Heart left ventricle (tissue), 16 donors: ENCODE results near the gene DCHS1. TPM values are rescaled to one million over a fixed set of nuclear protein-coding genes. Genes with fewer than 3 reads are reported as not detected.

Source experiments
- ATAC-seq, 4 donors: fragments of 200-7000 bp; cut with Tn5 transposase; one replicate each; pipeline ENCODE4 v1.9.1; 2020 to 2022; ENCODE audit warnings: moderate library complexity in 4 of 4, mild to moderate bottlenecking in 3 of 4, moderate number of reproducible peaks in 1 of 4
- DNase-seq, 5 donors: peaks; one replicate each; pipeline ENCODE4 v3.0.0-alpha.2; 2020
- H3K27ac ChIP-seq, 12 donors: fragments of 200-600 bp; sonication (generic) in 4 of 12; one replicate each; pipeline versions ENCODE4 v1.5.0 to v1.8.0; 2016 to 2022; ENCODE audit warnings: mild to moderate bottlenecking in 2 of 12
- H3K27me3 ChIP-seq, 9 donors: fragments of 200-600 bp; sonication (generic) in 2 of 9; one replicate each; pipeline versions ENCODE4 v1.5.1 to v1.8.0; 2016 to 2022; ENCODE audit warnings: mild to moderate bottlenecking in 3 of 9
- H3K36me3 ChIP-seq, 9 donors: fragments of 200-600 bp; sonication (generic) in 2 of 9; one replicate each; pipeline versions ENCODE4 v1.5.0 to v1.8.0; 2018 to 2022; ENCODE audit warnings: mild to moderate bottlenecking in 2 of 9
- H3K4me1 ChIP-seq, 12 donors: fragments of 200-600 bp; sonication (generic) in 4 of 12; one replicate each; pipeline versions ENCODE4 v1.5.0 to v1.8.0; 2016 to 2022; ENCODE audit warnings: mild to moderate bottlenecking in 3 of 12
- H3K4me3 ChIP-seq, 12 donors: fragments of 200-600 bp; sonication (generic) in 4 of 12; one replicate each; pipeline versions ENCODE4 v1.5.0 to v1.8.0; 2017 to 2022; ENCODE audit warnings: mild to moderate bottlenecking in 9 of 12, moderate library complexity in 4 of 12
- H3K9me3 ChIP-seq, 12 donors: fragments of 200-600 bp; sonication (generic) in 4 of 12; one replicate each; pipeline versions ENCODE4 v1.5.0 to v1.8.0; 2016 to 2022; ENCODE audit warnings: mild to moderate bottlenecking in 1 of 12
- CTCF ChIP-seq, 12 donors: fragments of 200-600 bp; sonication (generic) in 4 of 12; IDR thresholded peaks; one replicate each; pipeline versions ENCODE4 v1.5.0 to v1.8.0; 2018 to 2022; ENCODE audit warnings: antibody characterized with exemption in 12 of 12, mild to moderate bottlenecking in 5 of 12
- POLR2A ChIP-seq, 2 donors: fragments of 450-650 bp; IDR thresholded peaks; one replicate each; pipeline ENCODE4 v1.6.1; 2017; ENCODE audit warnings: antibody characterized with exemption in 2 of 2, mild to moderate bottlenecking in 2 of 2, moderate library complexity in 2 of 2
- WGBS, 4 donors: extraction: QIAGEN DNeasy Blood & Tissue Kit in 2 of 4; methylation state at CpG; one replicate each; pipeline versions ENCODE4 v1.1.5 to v1.1.7; 2013 to 2018; 5-methylcytosine and 5-hydroxymethylcytosine counted together
- intact Hi-C, 10 donors: fragments of 100-400 bp; cut with DNase I; formaldehyde crosslinking; loops; one replicate each; pipeline versions ENCODE4 v1.11.1 to v1.14.2; 2022
- polyA plus RNA-seq, 2 donors: library from polyadenylated mRNA; stranded (reverse); fragments of 200-250 nt; gene quantifications; one replicate each; pipeline ENCODE4 v1.2.3, GENCODE V29; 2013
- total RNA-seq, 9 donors: library from RNA; depleted of rRNA in 2 of 9; stranded (reverse); fragments of >200 nt in 2 of 9; fragmentation: NEBNext Ultra II Directional in 3 of 9; extraction: Animal tissue kit (Norgen Biotek cat#: 25700) in 3 of 9; gene quantifications; one replicate each; pipeline versions ENCODE4 v1.1.0 to v1.2.4, GENCODE V29; 2016 to 2023
- donor health status: ischemic (EF 13 %, LVEDD 7.1; RV severe dilation, severe dysfunction).
- donor health status: healthy with polysubstance abuse.
- donor health status: DM: no; HTN: yes; CAD: no.
- donor health status: DM: no; HTN: no; CAD: no.
- donor health status: ischemic (EF 25% LVEDD 6.9; RV normal size, moderate dysfunction).
- donor health status: ischemic (EF 25% LVEDD 5.7; RV mildly dilated, moderate dysfunction).
- donor health status: healthy.
- donor health status: DM: yes; HTN: yes; CAD: no.
- donor health status: ischemic (EF 35%, LVEDD 5.7; RV mildly dilated, moderate dysfunction).
- donor health status: nonischemic (EF 11% LVEDD 7.7; RV severe dilation, severe dysfunction).
- donor health status: DM: yes; HTN: yes; CAD: no.
- donor health status: PGD.
- donor health status: ischemic (EF 29% LVEDD 5.4; RV normal size, mild dysfunction).
- donor health status: nonischemic (EF 23%, LVEDD 6.1; RV moderate dilation, normal function).

The DCHS1 gene
- total and polyA plus RNA-seq, 11 donors = 3.6 to 19.6 (median 10.5) TPM

- ATAC-seq = peak; percentile 10 to 45 (median 42)
- Histone ChIP-seq H3K4me1 (peaks cover 0 to 64% (median 37%) of the 10 kb centered on the region in 12 donors), H3K9me3 (no peaks in the 10 kb centered on the region), H3K4me3 (peak overlapping the region in 6 of 12 donors; percentile 6 to 39 (median 20)), H3K27ac (peak overlapping the region; percentile 59 to 92 (median 84)), H3K27me3 (peaks cover 0 to 3% (median 0%) of the 10 kb centered on the region in 9 donors), H3K36me3 (peaks cover 0 to 4% (median 0%) of the 10 kb centered on the region in 9 donors)
- intact Hi-C loops = loop anchor here in 3 of 10 donors (2.0 to 5.0 kb wide), 2 partner anchors 35 to 42 kb away; partner anchors contain the start of gene MRPL17 (in 2 of the 3)
- no peak for TF ChIP-seq POLR2A (IDR thresholded peaks at IDR 0.05)
- TF ChIP-seq CTCF (IDR thresholded peaks at IDR 0.05) = no peak
- DNase-seq = peak; percentile 18 to 79 (median 58)
- 38 to 44% (median 43%) methylated on average over 9 of the region's 9 CpGs for WGBS, 4 donors
Observed at GRCh38 chr11:6646918-6647679, 8.5 kb downstream of the DCHS1 start.

- DNase-seq (peak; percentile 52 to 75 (median 68)), ATAC-seq (peak; percentile 49 to 77 (median 68))
- H3K4me3 ChIP-seq = peak overlapping the region in 7 of 12 donors; percentile 6 to 39 (median 16)
- peaks cover 0 to 2% (median 0%) of the 10 kb centered on the region in 9 donors for H3K27me3 ChIP-seq
- WGBS, 4 donors = 27 to 45% (median 40%) methylated on average over 3 of the region's 3 CpGs
- intact Hi-C loops = loop anchor here in 3 of 10 donors (2.0 to 5.0 kb wide), 2 partner anchors 36 to 42 kb away; partner anchors contain the start of gene MRPL17 (in 2 of the 3)
- peak overlapping the region; percentile 59 to 92 (median 84) for H3K27ac ChIP-seq
- H3K4me1 ChIP-seq = peaks cover 0 to 69% (median 37%) of the 10 kb centered on the region in 12 donors
- H3K36me3 ChIP-seq = peaks cover 0 to 4% (median 0%) of the 10 kb centered on the region in 9 donors
- TF ChIP-seq POLR2A (IDR thresholded peaks at IDR 0.05) (no peak), CTCF (IDR thresholded peaks at IDR 0.05) (no peak)
- no peaks in the 10 kb centered on the region for H3K9me3 ChIP-seq
Observed at GRCh38 chr11:6646576-6646917, 9.1 kb downstream of the DCHS1 start.

GRCh38 chr11:6646071-6646470 is 9.5 kb downstream of the DCHS1 start:
- intact Hi-C loops = loop anchor here in 3 of 10 donors (2.0 to 5.0 kb wide), 2 partner anchors 36 to 41 kb away; partner anchors contain the start of gene MRPL17 (in 2 of the 3)
- 35 to 58% (median 50%) methylated on average over 12 of the region's 12 CpGs for WGBS, 4 donors
- peak overlapping the region in 10 of 12 donors; percentile 69 to 92 (median 88) for H3K27ac ChIP-seq
- TF ChIP-seq CTCF (IDR thresholded peaks at IDR 0.05) (no peak), POLR2A (IDR thresholded peaks at IDR 0.05) (no peak)
- ATAC-seq = peak; percentile 83 to 84 (median 84)
- H3K4me1 ChIP-seq = peaks cover 0 to 67% (median 37%) of the 10 kb centered on the region in 12 donors
- no peaks in the 10 kb centered on the region for H3K9me3 ChIP-seq
- DNase-seq = peak; percentile 82 to 93 (median 88)
- peaks cover 0 to 6% (median 0%) of the 10 kb centered on the region in 9 donors for H3K36me3 ChIP-seq
- no peaks in the 10 kb centered on the region for H3K27me3 ChIP-seq
- peak overlapping the region in 5 of 12 donors; percentile 6 to 39 (median 16) for H3K4me3 ChIP-seq

GRCh38 chr11:6642957-6643356 is 12.7 kb downstream of the DCHS1 start:
- Histone ChIP-seq H3K9me3 (no peaks in the 10 kb centered on the region), H3K27me3 (no peaks in the 10 kb centered on the region), H3K36me3 (peaks cover 0 to 22% (median 0%) of the 10 kb centered on the region in 9 donors), H3K4me3 (no peak overlapping the region), H3K27ac (no peak overlapping the region), H3K4me1 (peaks cover 0 to 66% (median 46%) of the 10 kb centered on the region in 12 donors)
- WGBS, 4 donors = 85 to 89% (median 88%) methylated on average over 7 of the region's 7 CpGs
- TF ChIP-seq POLR2A (IDR thresholded peaks at IDR 0.05) = no peak
- TF ChIP-seq CTCF (IDR thresholded peaks at IDR 0.05) = no peak
- DNase-seq (no peak), ATAC-seq (no peak)
- intact Hi-C loops = no loop called here
